ENCODE results near the gene MACROD2. TPM values are rescaled to one million over a fixed set of nuclear protein-coding genes. Genes with fewer than 3 reads are reported as not detected.
A peak's percentile ranks its signal among the peaks of the same experiment; 100 is the strongest.
"Not testable (repeated sequence)": the region's sequence is repeated elsewhere in the genome, so short reads cannot be mapped to it uniquely, and the experiment has no call there.

MACROD2 gene
- polyA plus RNA-seq, 1 donor, result 2.7 TPM

- no peak for DNase-seq (ENCODE audit: low read depth)
These were observed 1085.9 kb downstream of the MACROD2 start for GRCh38 chr20:15081261-15081660.

GRCh38 chr20:15091421-15092037, 1096.2 kb downstream of the MACROD2 start:
- no peak for DNase-seq (ENCODE audit: low read depth)

- DNase-seq (ENCODE audit: low read depth), result no peak
These were observed 1103.0 kb downstream of the MACROD2 start for GRCh38 chr20:15098351-15098750.

- no peak for DNase-seq (ENCODE audit: low read depth)
These were observed 1103.8 kb downstream of the MACROD2 start for GRCh38 chr20:15099130-15099529.

- DNase-seq (ENCODE audit: low read depth), result no peak
These were observed 1105.3 kb downstream of the MACROD2 start for GRCh38 chr20:15100506-15101160.

GRCh38 chr20:15107931-15108330, 1112.6 kb downstream of the MACROD2 start:
- no peak for DNase-seq (ENCODE audit: low read depth)

DNA sequence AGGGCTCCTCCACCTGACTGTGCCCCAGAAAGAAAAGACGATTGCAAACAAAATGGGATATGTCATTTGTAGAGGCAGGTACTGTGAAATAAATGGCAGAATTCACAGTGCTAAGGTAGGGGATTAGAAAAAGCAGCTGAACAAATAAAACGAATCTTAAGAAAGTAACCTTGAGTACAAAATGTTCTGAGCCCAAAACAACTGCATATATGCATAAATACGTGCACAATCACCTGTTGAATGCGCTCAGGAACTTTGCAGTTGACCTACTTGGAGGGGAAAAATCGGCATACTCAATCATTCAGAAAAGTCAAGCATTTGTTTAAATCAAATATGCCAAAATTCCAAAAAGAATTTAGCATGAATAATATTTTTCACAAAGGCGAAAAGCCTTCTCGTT, 1114.2 kb downstream of the MACROD2 start:
- DNase-seq (ENCODE audit: low read depth), result no peak

DNA sequence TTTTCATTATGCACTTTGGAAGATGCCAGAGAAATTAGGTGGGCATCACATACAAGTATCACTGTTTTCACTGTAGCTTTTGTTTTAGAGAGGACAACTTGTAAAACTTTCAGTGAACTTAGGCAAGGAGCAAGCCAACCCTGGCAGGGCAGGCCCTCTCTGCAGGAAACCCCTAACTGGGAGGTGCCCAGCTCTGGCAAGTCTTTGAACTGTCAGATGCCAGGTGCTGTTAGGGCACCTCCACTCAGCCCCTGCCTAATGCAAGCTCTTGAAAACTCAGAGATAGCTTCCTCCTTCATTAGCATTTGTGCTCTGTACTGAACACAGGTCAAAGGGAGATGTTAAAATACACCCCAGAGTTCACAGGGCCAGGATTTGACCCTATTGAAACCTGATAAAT, 1116.3 kb downstream of the MACROD2 start:
- DNase-seq (ENCODE audit: low read depth), result no peak

GRCh38 chr20:15113144-15113773, 1117.9 kb downstream of the MACROD2 start:
- no peak for DNase-seq (ENCODE audit: low read depth)

- DNase-seq (ENCODE audit: low read depth), result no peak
These were observed 1124.7 kb downstream of the MACROD2 start for GRCh38 chr20:15119852-15120487.

DNA sequence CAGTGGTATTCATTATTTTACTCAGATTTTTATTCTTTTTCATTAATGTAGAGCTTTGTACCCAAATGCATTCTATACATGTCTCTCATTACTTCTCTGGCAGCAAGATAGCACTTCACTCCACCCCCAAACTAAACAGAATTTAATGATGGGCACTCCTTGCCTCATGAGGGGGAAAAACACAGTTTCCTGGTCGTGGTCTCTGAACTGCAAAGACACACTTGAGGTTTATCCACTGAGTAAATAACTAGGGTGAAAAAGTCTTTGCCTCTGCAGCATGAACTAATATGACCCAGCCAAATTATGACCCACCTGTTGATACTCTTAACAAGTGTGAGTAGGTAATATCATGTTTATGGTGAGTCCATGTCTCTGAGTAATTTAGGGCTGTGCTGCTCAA, 1127.3 kb downstream of the MACROD2 start:
- no peak for DNase-seq (ENCODE audit: low read depth)

GRCh38 chr20:15131176-15131575, 1135.9 kb downstream of the MACROD2 start:
- DNase-seq (ENCODE audit: low read depth), result no peak

GRCh38 chr20:15138548-15139126, 1143.3 kb downstream of the MACROD2 start:
- no peak for DNase-seq (ENCODE audit: low read depth)

DNA sequence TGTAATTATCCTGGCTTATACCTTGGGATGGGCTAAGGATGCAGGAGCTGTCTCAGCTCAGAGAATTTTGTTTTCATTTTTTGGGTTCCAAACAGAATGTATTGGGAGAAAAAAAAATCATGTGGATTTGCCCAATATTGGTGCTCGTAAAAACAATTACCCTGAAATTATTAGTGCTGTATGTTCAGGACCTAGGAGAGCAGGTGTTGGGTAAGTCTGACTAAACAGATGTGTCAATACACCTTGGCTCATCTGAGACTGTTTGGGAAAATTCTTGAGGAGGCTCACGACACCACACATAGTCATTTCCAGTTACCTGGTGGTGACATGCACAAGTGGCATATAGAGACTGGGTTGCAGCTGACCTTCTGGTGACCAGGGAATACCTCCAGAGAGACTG, 1144.2 kb downstream of the MACROD2 start:
- DNase-seq (ENCODE audit: low read depth), result no peak

DNA sequence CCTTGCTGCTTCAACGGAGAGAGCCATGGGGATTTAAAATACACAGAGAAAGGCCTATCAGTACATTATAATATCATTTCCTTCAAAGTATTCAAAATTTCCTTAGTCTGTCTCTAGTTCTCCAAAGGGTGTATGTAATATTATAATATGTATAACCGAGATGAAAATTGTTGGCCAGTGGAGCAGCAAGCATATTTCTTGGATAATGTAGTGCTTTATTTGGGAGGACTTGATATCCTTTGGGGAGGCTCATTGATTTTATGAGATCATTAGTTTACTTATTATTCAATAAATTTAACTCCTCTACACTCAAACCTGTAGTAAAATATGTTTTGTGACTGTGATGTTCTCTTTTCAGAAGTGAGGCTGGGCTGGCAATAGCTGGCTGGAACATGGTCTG, 1145.0 kb downstream of the MACROD2 start:
- DNase-seq (ENCODE audit: low read depth), result peak; percentile 4

- not testable (repeated sequence) for DNase-seq (ENCODE audit: low read depth)
These were observed 1145.6 kb downstream of the MACROD2 start for GRCh38 chr20:15140940-15141339.

DNA sequence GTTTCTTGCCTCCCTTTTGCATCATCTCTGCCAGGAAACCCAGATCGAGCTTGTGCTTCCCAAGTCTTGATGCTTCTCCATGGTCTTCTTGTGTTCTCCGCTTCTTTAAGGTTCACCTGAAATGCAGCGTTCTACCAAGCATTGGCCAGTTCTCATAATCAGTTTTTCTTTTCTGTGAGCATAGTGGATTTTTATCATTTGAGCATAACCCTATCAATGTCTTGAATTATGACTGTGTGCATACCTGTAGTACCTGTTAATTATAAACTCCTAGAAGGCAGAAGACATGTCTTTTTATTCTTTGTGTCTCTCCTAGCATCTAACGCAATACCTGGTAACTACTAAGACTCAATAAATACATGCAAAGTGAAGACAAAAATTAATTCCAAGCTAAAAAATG, 1146.5 kb downstream of the MACROD2 start:
- no peak for DNase-seq (ENCODE audit: low read depth)

DNA sequence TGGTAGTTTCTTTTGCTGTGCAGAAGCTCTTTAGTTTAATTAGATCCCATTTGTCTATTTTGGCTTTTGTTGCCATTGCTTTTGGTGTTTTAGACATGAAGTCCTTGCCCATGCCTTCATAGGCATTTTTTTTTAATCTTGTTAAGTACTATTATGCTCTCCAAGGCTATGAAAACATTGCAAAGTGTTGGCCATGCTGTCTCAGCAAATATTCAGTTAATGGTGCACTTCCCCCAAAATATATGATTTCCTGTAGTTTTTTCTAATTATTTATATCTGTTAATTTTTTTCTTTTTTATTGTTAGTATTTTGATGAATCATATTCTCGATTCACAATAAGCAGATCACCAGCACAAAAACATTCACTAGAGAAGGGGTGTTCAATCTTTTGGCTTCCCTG, 1148.2 kb downstream of the MACROD2 start:
- no peak for DNase-seq (ENCODE audit: low read depth)

GRCh38 chr20:15144916-15145315, 1149.6 kb downstream of the MACROD2 start:
- no peak for DNase-seq (ENCODE audit: low read depth)

- DNase-seq (ENCODE audit: low read depth), result no peak
These were observed 1151.6 kb downstream of the MACROD2 start for GRCh38 chr20:15146948-15147347.

DNA sequence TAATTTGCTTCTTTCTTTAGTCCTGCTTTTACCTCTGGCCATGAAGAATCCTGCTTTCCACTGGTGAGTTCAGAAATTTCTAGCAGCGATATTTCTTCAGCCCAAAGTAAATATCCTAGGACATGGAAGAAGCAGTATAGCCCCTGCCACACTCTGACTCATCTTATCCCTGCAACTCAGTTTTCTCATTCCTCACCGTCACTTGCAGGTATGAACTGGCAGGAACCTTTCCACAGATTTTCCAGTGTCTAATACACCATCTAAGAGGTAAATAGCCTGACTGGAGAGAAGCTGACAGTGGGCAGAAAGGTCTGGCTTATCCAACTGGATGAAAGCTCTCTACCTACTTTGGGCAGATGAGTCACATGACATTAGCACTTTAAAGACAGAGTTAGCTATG, 1158.8 kb downstream of the MACROD2 start:
- no peak for DNase-seq (ENCODE audit: low read depth)

DNA sequence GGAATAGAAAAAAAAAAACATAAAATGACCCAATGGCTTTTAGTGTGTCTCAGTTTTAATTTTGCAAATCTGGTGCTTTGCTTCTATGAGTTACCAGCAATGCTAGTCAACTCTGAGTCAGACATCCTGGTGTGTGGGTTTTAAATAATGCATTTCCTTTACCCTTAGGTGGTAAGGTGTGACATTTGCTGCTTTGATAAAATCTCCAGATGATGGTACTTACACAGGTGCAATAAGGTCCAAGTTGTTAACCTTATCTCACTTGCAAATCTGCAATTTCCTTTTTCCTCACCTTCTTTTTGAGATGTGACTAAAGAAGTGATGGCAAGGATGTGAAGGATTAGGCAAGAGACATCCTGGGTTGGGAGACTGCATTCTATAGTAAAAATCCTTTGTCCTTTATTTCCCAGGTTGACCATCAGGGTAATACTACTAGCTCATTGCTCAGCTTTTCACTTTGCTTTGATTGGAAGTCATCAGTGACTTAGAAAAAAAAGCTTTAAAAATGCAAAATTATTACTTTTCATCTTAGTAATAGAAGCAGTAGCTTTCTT, 1160.6 kb downstream of the MACROD2 start:
- DNase-seq (ENCODE audit: low read depth), result no peak
